ENCODE data around the gene RNGTT.
"Not testable (repeated sequence)": the region's sequence is repeated elsewhere in the genome, so short reads cannot be mapped to it uniquely, and the experiment has no call there.

RNGTT gene

GRCh38 chr6:88869263-88870020 is 94.0 kb downstream of the RNGTT start:
- FAIRE-seq (no peak), DNase-seq (ENCODE audit: insufficient read length, low spot score) (no peak)

GRCh38 chr6:88867841-88868731 is 95.3 kb downstream of the RNGTT start:
- FAIRE-seq (no peak), DNase-seq (ENCODE audit: insufficient read length, low spot score) (peak; percentile 10)

- no peak for FAIRE-seq
Observed at GRCh38 chr6:88866856-88867255, 96.6 kb downstream of the RNGTT start.

GRCh38 chr6:88865275-88865674 is 98.1 kb downstream of the RNGTT start:
- no peak for FAIRE-seq
- no peak for DNase-seq (ENCODE audit: insufficient read length, low spot score)

More at GRCh38 chr6:88866856-88867255, 96.6 kb downstream of the RNGTT start:
- no peak for DNase-seq (ENCODE audit: insufficient read length, low spot score)

- FAIRE-seq (no peak), DNase-seq (ENCODE audit: insufficient read length, low spot score) (no peak)
Observed at GRCh38 chr6:88864359-88865054, 98.9 kb downstream of the RNGTT start.

GRCh38 chr6:88860310-88860709 is 103.1 kb downstream of the RNGTT start:
- FAIRE-seq (no peak), DNase-seq (ENCODE audit: insufficient read length, low spot score) (no peak)

- DNase-seq (ENCODE audit: insufficient read length, low spot score) (no peak), FAIRE-seq (no peak)
Observed at GRCh38 chr6:88858455-88858854, 105.0 kb downstream of the RNGTT start.

GRCh38 chr6:88856566-88856965 is 106.9 kb downstream of the RNGTT start:
- no peak for DNase-seq (ENCODE audit: insufficient read length, low spot score)
- no peak for FAIRE-seq

GRCh38 chr6:88855541-88856147 is 107.8 kb downstream of the RNGTT start:
- FAIRE-seq = no peak
- no peak for DNase-seq (ENCODE audit: insufficient read length, low spot score)

GRCh38 chr6:88852775-88853174 is 110.6 kb downstream of the RNGTT start:
- FAIRE-seq = no peak
- no peak for DNase-seq (ENCODE audit: insufficient read length, low spot score)

- FAIRE-seq (no peak), DNase-seq (ENCODE audit: insufficient read length, low spot score) (no peak)
Observed at GRCh38 chr6:88852000-88852399, 111.4 kb downstream of the RNGTT start.

GRCh38 chr6:88848870-88849269 is 114.5 kb downstream of the RNGTT start:
- no peak for DNase-seq (ENCODE audit: insufficient read length, low spot score)
- no peak for FAIRE-seq

GRCh38 chr6:88843040-88843439 is 120.4 kb downstream of the RNGTT start:
- no peak for FAIRE-seq
- DNase-seq (ENCODE audit: insufficient read length, low spot score) = no peak

GRCh38 chr6:88842320-88842719 is 121.1 kb downstream of the RNGTT start:
- no peak for FAIRE-seq
- no peak for DNase-seq (ENCODE audit: insufficient read length, low spot score)

- FAIRE-seq (no peak), DNase-seq (ENCODE audit: insufficient read length, low spot score) (no peak)
Observed at GRCh38 chr6:88840796-88841539, 122.5 kb downstream of the RNGTT start.

GRCh38 chr6:88840289-88840688 is 123.1 kb downstream of the RNGTT start:
- no peak for DNase-seq (ENCODE audit: insufficient read length, low spot score)
- no peak for FAIRE-seq

GRCh38 chr6:88839280-88839679 is 124.1 kb downstream of the RNGTT start:
- DNase-seq (ENCODE audit: insufficient read length, low spot score) (no peak), FAIRE-seq (no peak)

- FAIRE-seq (no peak), DNase-seq (ENCODE audit: insufficient read length, low spot score) (no peak)
Observed at GRCh38 chr6:88835210-88835609, 128.2 kb downstream of the RNGTT start.

- not testable (repeated sequence) for FAIRE-seq; DNase-seq (ENCODE audit: insufficient read length, low spot score)
Observed at GRCh38 chr6:88833071-88833470, 130.3 kb downstream of the RNGTT start.

- not testable (repeated sequence) for DNase-seq (ENCODE audit: insufficient read length, low spot score); FAIRE-seq
Observed at GRCh38 chr6:88827599-88827998, 135.8 kb downstream of the RNGTT start.

Measured in HTR-8/SVneo (cell line).